ENCODE data around the gene ALKBH3.

Gene ALKBH3

DNA sequence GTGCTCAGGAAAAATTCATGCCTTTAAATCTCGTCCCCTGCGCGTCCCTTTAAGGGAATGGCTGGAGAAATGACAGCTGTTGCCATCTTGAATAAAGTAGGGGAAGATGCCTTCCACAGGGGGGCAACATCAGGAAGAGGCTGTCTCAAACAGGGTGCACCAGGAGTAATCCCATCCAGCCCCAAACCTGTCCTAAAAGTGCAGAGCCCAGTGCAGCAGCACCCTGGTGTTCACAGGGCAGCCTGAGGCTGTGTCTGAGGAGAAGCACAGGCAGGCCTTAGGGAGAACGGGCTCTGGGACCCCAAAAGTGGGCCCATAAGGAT, 51.0 kb downstream of the ALKBH3 start:
- no peak for DNase-seq (ENCODE audit: low read depth)
- no peak for TF ChIP-seq CTCF (IDR thresholded peaks at IDR 0.05; ENCODE audit: insufficient read depth, low read depth, low read length, missing control alignments)
- no peak overlapping the region for H3K4me3 ChIP-seq (ENCODE audit: low read length)

GRCh38 chr11:43933226-43933607, 52.6 kb downstream of the ALKBH3 start:
- DNase-seq (ENCODE audit: low read depth) = no peak
- H3K4me3 ChIP-seq (ENCODE audit: low read length) = no peak overlapping the region
- TF ChIP-seq CTCF (IDR thresholded peaks at IDR 0.05; ENCODE audit: insufficient read depth, low read depth, low read length, missing control alignments) = no peak

GRCh38 chr11:43933608-43934551, 53.2 kb downstream of the ALKBH3 start:
- no peak overlapping the region for H3K4me3 ChIP-seq (ENCODE audit: low read length)
- TF ChIP-seq CTCF (IDR thresholded peaks at IDR 0.05; ENCODE audit: insufficient read depth, low read depth, low read length, missing control alignments) = no peak
- no peak for DNase-seq (ENCODE audit: low read depth)

- no peak overlapping the region for H3K4me3 ChIP-seq (ENCODE audit: low read length)
- DNase-seq (ENCODE audit: low read depth) = no peak
- TF ChIP-seq CTCF (IDR thresholded peaks at IDR 0.05; ENCODE audit: insufficient read depth, low read depth, low read length, missing control alignments) = no peak
These were observed 54.2 kb downstream of the ALKBH3 start for GRCh38 chr11:43934601-43935423.

DNA sequence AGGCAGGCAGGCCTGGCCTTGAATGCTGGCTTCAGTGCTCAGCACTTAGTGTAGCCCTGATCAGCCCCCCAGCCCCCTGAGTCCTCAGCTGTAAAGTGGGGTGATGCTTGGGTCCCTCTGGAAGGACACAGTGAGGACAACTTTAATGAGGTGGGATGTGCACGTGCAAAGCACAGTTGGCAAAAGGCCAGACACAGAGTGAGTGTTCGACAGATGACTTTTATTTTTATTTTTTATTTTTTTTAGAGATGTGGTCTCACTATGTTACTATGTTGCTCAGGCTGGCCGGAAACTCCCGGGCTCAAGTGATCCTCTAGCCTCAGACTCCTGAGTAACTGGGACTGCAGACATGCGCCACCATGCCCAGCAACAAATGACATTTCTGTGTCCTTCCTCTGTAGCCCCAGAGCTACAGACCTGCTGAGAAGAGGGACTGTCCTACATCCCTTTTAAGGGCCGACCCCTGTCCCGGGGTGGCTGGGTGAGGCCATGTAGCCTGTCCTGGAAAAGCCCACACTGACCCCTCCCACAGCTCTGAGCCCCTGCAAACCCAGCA, 54.9 kb downstream of the ALKBH3 start:
- no peak overlapping the region for H3K4me3 ChIP-seq (ENCODE audit: low read length)
- no peak for DNase-seq (ENCODE audit: low read depth)
- no peak for TF ChIP-seq CTCF (IDR thresholded peaks at IDR 0.05; ENCODE audit: insufficient read depth, low read depth, low read length, missing control alignments)

GRCh38 chr11:43936076-43936475, 55.4 kb downstream of the ALKBH3 start:
- TF ChIP-seq CTCF (IDR thresholded peaks at IDR 0.05; ENCODE audit: insufficient read depth, low read depth, low read length, missing control alignments) = no peak
- no peak for DNase-seq (ENCODE audit: low read depth)
- H3K4me3 ChIP-seq (ENCODE audit: low read length) = no peak overlapping the region

All from epithelial cell of esophagus (primary cell).